GM19452 (cell line): Measurements from ENCODE around the gene CCL26.

Source experiments
- ATAC-seq: cut with Tn5 transposase; IDR thresholded peaks from one replicate; pipeline ENCODE4 v1.9.1; 2021; ENCODE audit not compliant: unreplicated experiment

The CCL26 gene

GRCh38 chr7:75772081-75773077 lies at the start of gene CCL26:
Gene CCL26, minus strand, starts transcription at chr7:75772211. Its CDS starts 35 bp downstream, at chr7:75772176.
- no peak for ATAC-seq

- ATAC-seq = no peak
Observed at GRCh38 chr7:75820688-75821087, 48.7 kb upstream of the CCL26 start.

GRCh38 chr7:75819711-75820110 lies 47.7 kb upstream of the CCL26 start:
- ATAC-seq = no peak

- ATAC-seq = no peak
Observed at GRCh38 chr7:75818472-75818871, 46.5 kb upstream of the CCL26 start.

- ATAC-seq = no peak
Observed at GRCh38 chr7:75817116-75817515, 45.1 kb upstream of the CCL26 start.

- no peak for ATAC-seq
Observed at GRCh38 chr7:75815418-75816064, 43.5 kb upstream of the CCL26 start.

- no peak for ATAC-seq
Observed at GRCh38 chr7:75814407-75814947, 42.5 kb upstream of the CCL26 start.

GRCh38 chr7:75813781-75814236 lies 41.8 kb upstream of the CCL26 start, which contains the start of gene CCL24:
Gene CCL24, minus strand, starts transcription at chr7:75813806. Its CDS starts 91 bp downstream, at chr7:75813715.
- no peak for ATAC-seq

- ATAC-seq = no peak
Observed at GRCh38 chr7:75813084-75813483, 41.1 kb upstream of the CCL26 start.

GRCh38 chr7:75811894-75812678 lies 40.1 kb upstream of the CCL26 start:
- ATAC-seq = no peak

- ATAC-seq = no peak
Observed at GRCh38 chr7:75809396-75809795, 37.4 kb upstream of the CCL26 start.

GRCh38 chr7:75808106-75808505 lies 36.1 kb upstream of the CCL26 start:
- ATAC-seq = no peak

- ATAC-seq = no peak
Observed at GRCh38 chr7:75807452-75807851, 35.4 kb upstream of the CCL26 start.

GRCh38 chr7:75806560-75807307 lies 34.7 kb upstream of the CCL26 start:
- ATAC-seq = no peak

- ATAC-seq = no peak
Observed at GRCh38 chr7:75804705-75805104, 32.7 kb upstream of the CCL26 start.

- no peak for ATAC-seq
Observed at GRCh38 chr7:75804004-75804403, 32.0 kb upstream of the CCL26 start.

GRCh38 chr7:75802552-75802821 lies 30.5 kb upstream of the CCL26 start:
- no peak for ATAC-seq

- no peak for ATAC-seq
Observed at GRCh38 chr7:75798770-75799169, 26.8 kb upstream of the CCL26 start.

- no peak for ATAC-seq
Observed at GRCh38 chr7:75796420-75796819, 24.4 kb upstream of the CCL26 start.

- no peak for ATAC-seq
Observed at GRCh38 chr7:75795831-75796285, 23.8 kb upstream of the CCL26 start.
